HCT116 (cell line): ENCODE results near the gene MTG2. TPM values are rescaled to one million over a fixed set of nuclear protein-coding genes. Genes with fewer than 3 reads are reported as not detected.

Experiments used
- ATAC-seq: fragments of 200-7000 bp; cut with Tn5 transposase; 2 replicates; pipeline ENCODE4 v1.9.1; 2020; ENCODE audit warnings: mild to moderate bottlenecking, moderate library complexity
- BruUV-seq: library from RNA; stranded (reverse); fragments of 400-500 nt; replicated peaks from 2 replicates; lab custom pipeline; 2021; lab: Mats Ljungman, UMichigan
- CTCF ChIA-PET: fragments of 300-600 bp; sonication (Branson Sonifier 250); formaldehyde crosslinking; loops from one replicate; lab custom pipeline; 2021; ENCODE audit warnings: antibody characterized with exemption; lab: Charles Lee
- POLR2A ChIA-PET: fragments of 300-600, 350-600 bp; sonication (Branson Sonifier 250); formaldehyde crosslinking; loops from one replicate; lab custom pipeline; 2021; ENCODE audit warnings: antibody characterized with exemption; lab: Charles Lee
- RAD21 ChIA-PET, 2 experiments: fragments of 300-600 bp; sonication (Branson Sonifier 250); formaldehyde crosslinking; loops; one replicate each; lab custom pipeline; 2023; ENCODE audit warnings: low total read pairs in 2 of 2; ENCODE audit not compliant: uncharacterized antibody in 2 of 2, unreplicated experiment in 2 of 2, low non-redundant PET in 1 of 2; lab: Charles Lee
- DNase-seq: peaks from one replicate; pipeline ENCODE4 v3.0.0-alpha.2; 2010; ENCODE audit warnings: low read depth, low spot score
- H2AFZ ChIP-seq: fragments of 200-600 bp; shearing (Covaris generic), sonication (generic); 2 replicates; pipeline ENCODE4 v1.6.1; 2017; ENCODE audit warnings: low read depth, mixed run types, mixed read lengths, antibody characterized with exemption, low read length; ENCODE audit not compliant: poor library complexity, severe bottlenecking
- H3K27ac ChIP-seq: 2 replicates; pipeline ENCODE4 v1.5.1; 2012; ENCODE audit warnings: low read depth, low read length
- H3K27me3 ChIP-seq: fragments of 200-600 bp; sonication (generic); 2 replicates; pipeline ENCODE4 v1.6.1; 2016; ENCODE audit warnings: mixed run types, low read length, mixed read lengths; ENCODE audit not compliant: insufficient read depth
- H3K36me3 ChIP-seq, 2 experiments: fragments of 200-500 bp in 1 of 2; fragments of 200-600 bp in 1 of 2; sonication (Bioruptor generic) in 1 of 2; sonication (generic) in 1 of 2; 2 replicates each; pipeline versions ENCODE4 v1.5.1 to v1.6.1; 2014 to 2016; ENCODE audit warnings: low read length in 2 of 2, inconsistent platforms in 1 of 2, mixed read lengths in 1 of 2, mixed run types in 1 of 2; ENCODE audit not compliant: insufficient read depth in 2 of 2, control insufficient read depth in 1 of 2
- H3K4me1 ChIP-seq, 2 experiments: fragments of 200-600 bp in 1 of 2; sonication (generic) in 1 of 2; 2 replicates each; pipeline versions ENCODE4 v1.5.1 to v1.6.1; 2012 to 2017; ENCODE audit warnings: low read length in 2 of 2, inconsistent platforms in 1 of 2, mild to moderate bottlenecking in 1 of 2, mixed read lengths in 1 of 2, mixed run types in 1 of 2, moderate library complexity in 1 of 2; ENCODE audit not compliant: insufficient read depth in 2 of 2, control insufficient read depth in 1 of 2
- H3K4me2 ChIP-seq: fragments of 200-600 bp; sonication (generic); 2 replicates; pipeline ENCODE4 v1.6.1; 2017; ENCODE audit warnings: mixed run types, low read length, mixed read lengths
- H3K4me3 ChIP-seq, 2 experiments: fragments of 200-600 bp in 1 of 2; sonication (generic) in 1 of 2; replicated peaks in 1 of 2; 2 replicates each; pipeline ENCODE4 v1.5.1; 2011 to 2016; ENCODE audit warnings: low read length in 2 of 2, control low read depth in 1 of 2, low read depth in 1 of 2, mild to moderate bottlenecking in 1 of 2, mixed read lengths in 1 of 2, mixed run types in 1 of 2
- H3K79me2 ChIP-seq: fragments of 200-600 bp; sonication (generic); 2 replicates; pipeline ENCODE4 v1.6.1; 2017; ENCODE audit warnings: mild to moderate bottlenecking, mixed run types, low read length, moderate library complexity, mixed read lengths; ENCODE audit not compliant: insufficient read depth
- H3K9ac ChIP-seq: fragments of 200-600 bp; sonication (generic); 2 replicates; pipeline ENCODE4 v1.6.1; 2016; ENCODE audit warnings: low read length, mixed read lengths
- H3K9me2 ChIP-seq: fragments of 200-600 bp; sonication (generic), shearing (Covaris generic); 2 replicates; pipeline ENCODE4 v1.6.1; 2017; ENCODE audit warnings: mixed run types, mild to moderate bottlenecking, moderate library complexity; ENCODE audit not compliant: insufficient read depth
- H3K9me3 ChIP-seq, 2 experiments: fragments of 200-500 bp in 1 of 2; fragments of 200-600 bp in 1 of 2; sonication (Bioruptor generic) in 1 of 2; sonication (generic) in 1 of 2; 2 replicates each; pipeline ENCODE4 v1.6.1; 2014 to 2017; ENCODE audit warnings: low read length in 2 of 2, mixed read lengths in 2 of 2, inconsistent platforms in 1 of 2, low read depth in 1 of 2, mild to moderate bottlenecking in 1 of 2, mixed run types in 1 of 2, moderate library complexity in 1 of 2; ENCODE audit not compliant: control insufficient read depth in 1 of 2, insufficient read depth in 1 of 2
- H4K20me1 ChIP-seq: fragments of 200-600 bp; sonication (generic), shearing (Covaris generic); 2 replicates; pipeline ENCODE4 v1.6.1; 2017; ENCODE audit warnings: mixed run types, mild to moderate bottlenecking, moderate library complexity; ENCODE audit not compliant: insufficient read depth
- ATF3 ChIP-seq: IDR thresholded peaks from 2 replicates; pipeline ENCODE4 v1.6.1; 2012
- ELF1 ChIP-seq: IDR thresholded peaks from 2 replicates; pipeline ENCODE4 v1.6.1; 2012; ENCODE audit warnings: low read depth, borderline replicate concordance
- EZH2phosphoT487 ChIP-seq: fragments of 200-600 bp; IDR thresholded peaks from 2 replicates; pipeline ENCODE4 v1.6.1; 2018; ENCODE audit warnings: antibody characterized with exemption, borderline replicate concordance
- SRF ChIP-seq: IDR thresholded peaks from 2 replicates; pipeline ENCODE4 v1.6.1; 2012; ENCODE audit warnings: low read depth
- TCF7L2 ChIP-seq: IDR thresholded peaks from 2 replicates; pipeline ENCODE4 v1.7.0; 2011; ENCODE audit warnings: borderline replicate concordance, inconsistent platforms; ENCODE audit not compliant: insufficient read depth, insufficient read length; ENCODE audit errors: extremely low read depth
- ZFX ChIP-seq: fragments of 450-650 bp; IDR thresholded peaks from 2 replicates; pipeline ENCODE4 v1.6.1; 2017
- intact Hi-C: fragments of 100-400 bp; cut with micrococcal nuclease; formaldehyde crosslinking; loops from 2 replicates; pipeline ENCODE4 v1.10.0; 2022
- total RNA-seq: library from RNA; stranded (reverse); gene quantifications from one replicate; pipeline ENCODE4 v1.2.1, GENCODE V29; 2021; ENCODE audit not compliant: unreplicated experiment
- TF ChIP-seq, protein P1 (sequence below): IDR thresholded peaks from 2 replicates; pipeline ENCODE4 v1.6.1; 2011; ENCODE audit warnings: mild to moderate bottlenecking, low read length, moderate library complexity; ENCODE audit not compliant: insufficient replicate concordance; ENCODE audit errors: extremely low read depth
- TF ChIP-seq, protein P2 (sequence below): IDR thresholded peaks from 2 replicates; pipeline ENCODE4 v1.6.1; 2012; ENCODE audit warnings: low read depth

Gene MTG2
- total RNA-seq, 1 experiment from 2014 or later, result 43.3 TPM

- H4K20me1 ChIP-seq, result no peaks in the 10 kb centered on the region
- DNase-seq (no peak), ATAC-seq (no peak)
- peaks cover 5 to 35% of the 10 kb centered on the region in 2 experiments; a peak in 3 of 4 replicates for H3K4me1 ChIP-seq
- ChIA-PET POLR2A (no interaction called here), CTCF (no interaction called here), RAD21 (no interaction called here)
- H3K79me2 ChIP-seq, result peaks cover 22% of the 10 kb centered on the region
- BruUV-seq, result no TSS peak
- TF ChIP-seq ATF3 (no peak), TCF7L2 (no peak), SRF (no peak), ELF1 (no peak), ZFX (no peak), EZH2phosphoT487 (no peak)
- TF ChIP-seq, protein P1, sequence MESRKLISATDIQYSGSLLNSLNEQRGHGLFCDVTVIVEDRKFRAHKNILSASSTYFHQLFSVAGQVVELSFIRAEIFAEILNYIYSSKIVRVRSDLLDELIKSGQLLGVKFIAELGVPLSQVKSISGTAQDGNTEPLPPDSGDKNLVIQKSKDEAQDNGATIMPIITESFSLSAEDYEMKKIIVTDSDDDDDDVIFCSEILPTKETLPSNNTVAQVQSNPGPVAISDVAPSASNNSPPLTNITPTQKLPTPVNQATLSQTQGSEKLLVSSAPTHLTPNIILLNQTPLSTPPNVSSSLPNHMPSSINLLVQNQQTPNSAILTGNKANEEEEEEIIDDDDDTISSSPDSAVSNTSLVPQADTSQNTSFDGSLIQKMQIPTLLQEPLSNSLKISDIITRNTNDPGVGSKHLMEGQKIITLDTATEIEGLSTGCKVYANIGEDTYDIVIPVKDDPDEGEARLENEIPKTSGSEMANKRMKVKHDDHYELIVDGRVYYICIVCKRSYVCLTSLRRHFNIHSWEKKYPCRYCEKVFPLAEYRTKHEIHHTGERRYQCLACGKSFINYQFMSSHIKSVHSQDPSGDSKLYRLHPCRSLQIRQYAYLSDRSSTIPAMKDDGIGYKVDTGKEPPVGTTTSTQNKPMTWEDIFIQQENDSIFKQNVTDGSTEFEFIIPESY, result no peak
- TF ChIP-seq, protein P2, sequence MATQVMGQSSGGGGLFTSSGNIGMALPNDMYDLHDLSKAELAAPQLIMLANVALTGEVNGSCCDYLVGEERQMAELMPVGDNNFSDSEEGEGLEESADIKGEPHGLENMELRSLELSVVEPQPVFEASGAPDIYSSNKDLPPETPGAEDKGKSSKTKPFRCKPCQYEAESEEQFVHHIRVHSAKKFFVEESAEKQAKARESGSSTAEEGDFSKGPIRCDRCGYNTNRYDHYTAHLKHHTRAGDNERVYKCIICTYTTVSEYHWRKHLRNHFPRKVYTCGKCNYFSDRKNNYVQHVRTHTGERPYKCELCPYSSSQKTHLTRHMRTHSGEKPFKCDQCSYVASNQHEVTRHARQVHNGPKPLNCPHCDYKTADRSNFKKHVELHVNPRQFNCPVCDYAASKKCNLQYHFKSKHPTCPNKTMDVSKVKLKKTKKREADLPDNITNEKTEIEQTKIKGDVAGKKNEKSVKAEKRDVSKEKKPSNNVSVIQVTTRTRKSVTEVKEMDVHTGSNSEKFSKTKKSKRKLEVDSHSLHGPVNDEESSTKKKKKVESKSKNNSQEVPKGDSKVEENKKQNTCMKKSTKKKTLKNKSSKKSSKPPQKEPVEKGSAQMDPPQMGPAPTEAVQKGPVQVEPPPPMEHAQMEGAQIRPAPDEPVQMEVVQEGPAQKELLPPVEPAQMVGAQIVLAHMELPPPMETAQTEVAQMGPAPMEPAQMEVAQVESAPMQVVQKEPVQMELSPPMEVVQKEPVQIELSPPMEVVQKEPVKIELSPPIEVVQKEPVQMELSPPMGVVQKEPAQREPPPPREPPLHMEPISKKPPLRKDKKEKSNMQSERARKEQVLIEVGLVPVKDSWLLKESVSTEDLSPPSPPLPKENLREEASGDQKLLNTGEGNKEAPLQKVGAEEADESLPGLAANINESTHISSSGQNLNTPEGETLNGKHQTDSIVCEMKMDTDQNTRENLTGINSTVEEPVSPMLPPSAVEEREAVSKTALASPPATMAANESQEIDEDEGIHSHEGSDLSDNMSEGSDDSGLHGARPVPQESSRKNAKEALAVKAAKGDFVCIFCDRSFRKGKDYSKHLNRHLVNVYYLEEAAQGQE, result no peak
- peak overlapping the region; percentile 15; the same call in 1 of the 2 replicates for H3K27ac ChIP-seq
- no peaks in the 10 kb centered on the region for H3K9me3 ChIP-seq
- intact Hi-C loops, result no loop called here
- 0 out of 2 replicates have a peak overlapping the region, but pooled peaks have one; percentile 2 for H3K9ac ChIP-seq
- H3K4me3 ChIP-seq, result peak overlapping the region in 1 of 2 experiments; percentile 6; a peak in 1 of 4 replicates
- no peaks in the 10 kb centered on the region for H3K9me2 ChIP-seq
- H3K4me2 ChIP-seq, result peak overlapping the region; percentile 53
- no peaks in the 10 kb centered on the region for H3K36me3 ChIP-seq
- no peak overlapping the region for H2AFZ ChIP-seq
- no peaks in the 10 kb centered on the region for H3K27me3 ChIP-seq
Observed at GRCh38 chr20:62237514-62237800, 54.6 kb downstream of the MTG2 start.
